Right lobe of liver (tissue), 4 donors: ENCODE results near the gene PREX1.
A peak's percentile ranks its signal among the peaks of the same experiment; 100 is the strongest.

Experiments
- CTCF ChIP-seq, 4 donors: fragments of 200-600 bp in 3 of 4; fragments of 450-650 bp in 1 of 4; IDR thresholded peaks; one replicate each; pipeline versions ENCODE4 v1.5.1 to v1.8.0; 2016 to 2022; ENCODE audit warnings: antibody characterized with exemption in 4 of 4, mild to moderate bottlenecking in 2 of 4
- POLR2A ChIP-seq: fragments of 450-650 bp; IDR thresholded peaks from one replicate; pipeline ENCODE4 v1.6.1; 2017; ENCODE audit warnings: antibody characterized with exemption, mild to moderate bottlenecking
- donor health status: DM: no; HTN: no; CAD: no.
- donor health status: DM: no; HTN: no; CAD: no.
- donor health status: DM: no; HTN: yes; CAD: no.

DNA sequence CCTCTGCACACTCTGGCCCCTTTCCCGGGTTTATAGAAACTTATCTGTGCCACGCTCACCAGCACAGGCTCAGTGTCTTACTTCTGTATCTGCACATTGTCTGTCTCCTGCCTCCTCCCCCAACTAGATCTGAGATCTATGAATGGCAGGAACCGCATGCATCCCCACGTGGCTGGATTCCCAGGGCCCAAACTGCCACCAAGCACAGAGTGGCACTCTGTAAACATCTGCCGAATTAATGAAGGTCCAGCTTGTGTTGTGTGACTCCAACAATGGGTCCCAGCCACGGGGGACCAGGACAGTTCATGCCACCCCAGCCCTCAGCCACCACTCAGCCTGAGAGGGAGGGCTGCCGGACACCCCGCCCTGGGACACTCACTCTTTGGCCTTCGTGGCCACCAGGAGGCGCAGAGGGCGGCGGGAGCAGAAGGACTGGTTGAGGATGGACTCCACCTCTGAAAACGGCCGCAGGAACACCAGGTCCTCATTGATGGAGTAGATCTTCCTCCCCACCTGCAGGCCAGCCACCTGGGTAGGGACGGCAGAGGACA is 171.1 kb downstream of the PREX1 start:
- peak in 2 of 4 donors; percentile 8 to 17 for TF ChIP-seq CTCF (IDR thresholded peaks at IDR 0.05)
- TF ChIP-seq POLR2A, result no peak
